ENCODE measurements around the gene CAMK2G.

The CAMK2G gene

DNA sequence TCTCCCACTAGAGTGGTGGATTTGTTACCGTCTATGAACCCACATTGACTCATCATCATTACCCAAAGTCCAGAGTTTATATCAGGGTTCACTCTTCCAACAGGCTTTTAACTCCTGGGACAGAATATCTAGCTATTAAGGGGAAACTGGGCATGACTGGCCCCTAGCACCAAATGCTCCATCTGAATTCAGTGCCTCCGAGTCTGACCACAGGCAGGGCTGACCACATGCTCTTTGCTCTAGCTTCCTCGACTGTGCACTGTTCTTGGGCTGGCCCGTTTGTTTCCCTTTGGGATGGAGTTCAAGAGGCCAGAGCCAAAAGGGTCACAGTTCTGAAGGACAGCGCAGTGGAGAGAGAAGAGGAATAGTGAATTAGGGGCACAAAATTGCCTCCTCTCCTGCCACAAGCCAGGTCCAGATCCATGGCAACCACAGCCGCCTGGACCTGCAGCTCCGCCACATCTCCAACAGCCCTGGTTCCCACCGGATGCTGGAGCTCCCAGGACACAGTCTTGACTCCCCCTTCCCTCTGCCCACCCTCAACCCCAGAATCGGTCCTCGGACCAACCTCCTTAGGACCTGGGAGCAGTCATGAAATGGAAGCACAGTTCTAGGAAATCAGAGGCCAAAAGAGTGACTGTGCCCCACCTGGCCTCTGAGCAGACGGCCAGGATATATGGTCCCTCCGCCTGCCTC, 16.2 kb downstream of the CAMK2G start:
- Histone ChIP-seq H3K36me3 (peaks cover 4% of the 10 kb centered on the region), H3K9me3 (no peaks in the 10 kb centered on the region), H3K27me3 (no peaks in the 10 kb centered on the region), H3K4me3 (ENCODE audit: low read depth, low read length) (no peak overlapping the region), H3K4me1 (no peaks in the 10 kb centered on the region)
- TF ChIP-seq, protein P1, sequence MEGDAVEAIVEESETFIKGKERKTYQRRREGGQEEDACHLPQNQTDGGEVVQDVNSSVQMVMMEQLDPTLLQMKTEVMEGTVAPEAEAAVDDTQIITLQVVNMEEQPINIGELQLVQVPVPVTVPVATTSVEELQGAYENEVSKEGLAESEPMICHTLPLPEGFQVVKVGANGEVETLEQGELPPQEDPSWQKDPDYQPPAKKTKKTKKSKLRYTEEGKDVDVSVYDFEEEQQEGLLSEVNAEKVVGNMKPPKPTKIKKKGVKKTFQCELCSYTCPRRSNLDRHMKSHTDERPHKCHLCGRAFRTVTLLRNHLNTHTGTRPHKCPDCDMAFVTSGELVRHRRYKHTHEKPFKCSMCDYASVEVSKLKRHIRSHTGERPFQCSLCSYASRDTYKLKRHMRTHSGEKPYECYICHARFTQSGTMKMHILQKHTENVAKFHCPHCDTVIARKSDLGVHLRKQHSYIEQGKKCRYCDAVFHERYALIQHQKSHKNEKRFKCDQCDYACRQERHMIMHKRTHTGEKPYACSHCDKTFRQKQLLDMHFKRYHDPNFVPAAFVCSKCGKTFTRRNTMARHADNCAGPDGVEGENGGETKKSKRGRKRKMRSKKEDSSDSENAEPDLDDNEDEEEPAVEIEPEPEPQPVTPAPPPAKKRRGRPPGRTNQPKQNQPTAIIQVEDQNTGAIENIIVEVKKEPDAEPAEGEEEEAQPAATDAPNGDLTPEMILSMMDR (IDR thresholded peaks at IDR 0.05; ENCODE audit: low read depth, low read length) = no peak
- DNase-seq = no peak

DNA sequence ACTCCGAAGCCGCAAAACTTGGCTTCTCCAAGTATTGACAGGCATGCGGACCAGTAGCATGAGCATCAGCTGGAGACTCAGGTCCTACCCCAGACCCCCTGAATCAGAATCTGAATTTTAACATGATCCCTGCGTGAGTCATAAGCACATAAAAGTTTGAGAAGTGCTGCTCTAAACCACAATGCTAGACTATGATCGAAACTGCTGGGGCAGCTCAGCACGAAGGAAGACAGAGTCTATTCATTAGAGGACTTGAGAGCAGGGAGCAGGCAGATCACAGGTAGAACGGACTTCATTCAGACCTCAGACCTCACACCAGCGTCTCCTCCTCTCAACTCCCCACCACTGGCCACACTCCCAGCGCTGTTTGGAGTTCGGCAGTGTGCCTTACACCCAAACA, 16.9 kb downstream of the CAMK2G start:
- TF ChIP-seq, protein P1 (IDR thresholded peaks at IDR 0.05; ENCODE audit: low read depth, low read length) = no peak

DNA sequence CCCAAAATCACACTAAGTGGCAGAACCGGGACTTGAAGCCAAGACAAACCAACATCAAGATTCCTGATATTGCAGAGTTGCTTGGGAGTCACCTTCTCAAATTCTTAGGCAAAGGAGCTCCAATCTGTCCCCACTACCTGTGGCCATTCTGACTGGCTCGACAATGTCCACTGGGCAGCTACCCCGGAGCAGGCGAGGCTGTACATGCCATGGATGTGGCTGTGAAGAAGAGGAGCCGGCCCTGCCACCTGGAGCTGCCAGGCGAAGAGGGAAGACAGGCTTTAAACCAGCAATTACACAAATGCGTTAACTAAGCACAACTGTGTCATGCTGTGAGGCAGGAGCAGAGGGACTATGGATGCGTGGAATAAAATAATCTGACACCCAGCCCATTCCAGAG, 18.1 kb downstream of the CAMK2G start:
- H3K4me1 ChIP-seq = no peaks in the 10 kb centered on the region
- H3K27me3 ChIP-seq = no peaks in the 10 kb centered on the region

More for the DNA sequence above, 16.9 kb downstream of the CAMK2G start:
- H3K4me3 ChIP-seq (ENCODE audit: low read depth, low read length) = no peak overlapping the region
- no peaks in the 10 kb centered on the region for H3K4me1 ChIP-seq
- no peak for DNase-seq
- H3K9me3 ChIP-seq = no peaks in the 10 kb centered on the region
- H3K27me3 ChIP-seq = no peaks in the 10 kb centered on the region
- peaks cover 4% of the 10 kb centered on the region for H3K36me3 ChIP-seq

DNA sequence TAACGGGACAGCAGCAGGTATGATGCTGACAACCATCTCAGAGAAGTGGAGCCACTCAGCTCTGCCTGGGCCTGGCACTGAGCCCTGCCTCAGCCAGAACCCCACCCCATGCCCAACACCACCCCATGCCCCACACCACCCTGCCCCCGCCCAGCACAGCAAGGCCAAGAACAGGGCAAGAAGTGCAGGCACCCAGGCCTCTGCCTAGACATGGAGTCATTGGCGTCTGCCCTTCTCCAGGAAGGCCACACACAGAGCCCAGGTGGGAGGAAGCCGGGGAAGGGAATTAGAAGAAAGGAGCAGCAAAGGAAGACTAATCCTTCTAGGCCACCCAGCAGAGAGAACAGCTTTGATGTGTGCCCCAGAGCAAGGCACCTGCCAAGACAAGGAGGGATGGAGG, 18.9 kb downstream of the CAMK2G start:
- no peaks in the 10 kb centered on the region for H3K4me1 ChIP-seq
- H3K27me3 ChIP-seq = no peaks in the 10 kb centered on the region
- peak; percentile 29 for DNase-seq
- H3K9me3 ChIP-seq = no peaks in the 10 kb centered on the region
- TF ChIP-seq, protein P1 (IDR thresholded peaks at IDR 0.05; ENCODE audit: low read depth, low read length) = no peak
- H3K4me3 ChIP-seq (ENCODE audit: low read depth, low read length) = no peak overlapping the region
- H3K36me3 ChIP-seq = peaks cover 4% of the 10 kb centered on the region

More for the DNA sequence above, 18.1 kb downstream of the CAMK2G start:
- Histone ChIP-seq H3K4me3 (ENCODE audit: low read depth, low read length) (no peak overlapping the region), H3K36me3 (peaks cover 4% of the 10 kb centered on the region), H3K9me3 (no peaks in the 10 kb centered on the region)
- no peak for DNase-seq
- TF ChIP-seq, protein P1 (IDR thresholded peaks at IDR 0.05; ENCODE audit: low read depth, low read length) = no peak

DNA sequence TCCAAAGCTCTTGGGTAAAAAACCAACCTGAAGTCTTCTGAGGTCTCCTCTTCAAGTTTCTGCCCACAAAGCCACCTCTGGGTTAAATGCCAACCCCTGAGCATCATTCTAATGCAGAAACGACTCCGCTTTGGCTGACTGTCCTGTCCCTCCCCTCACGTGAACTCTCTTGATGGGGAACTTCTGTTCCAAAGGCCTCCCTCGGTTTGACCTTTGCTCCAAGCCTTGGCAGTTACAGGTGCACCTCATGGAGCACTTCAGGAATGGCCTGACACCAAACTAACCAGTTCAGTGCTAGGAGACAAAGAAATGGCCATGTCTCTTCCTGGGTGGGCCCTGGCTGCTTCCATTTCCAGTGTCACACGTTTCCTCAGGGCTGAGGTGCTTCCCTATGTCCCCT, 20.0 kb downstream of the CAMK2G start:
- Histone ChIP-seq H3K27me3 (no peaks in the 10 kb centered on the region), H3K36me3 (peaks cover 4% of the 10 kb centered on the region), H3K4me1 (0 out of 2 replicates have a peak, but pooled peaks cover under 1% of the 10 kb centered on the region), H3K4me3 (ENCODE audit: low read depth, low read length) (no peak overlapping the region), H3K9me3 (no peaks in the 10 kb centered on the region)
- no peak for DNase-seq
- TF ChIP-seq, protein P1 (IDR thresholded peaks at IDR 0.05; ENCODE audit: low read depth, low read length) = no peak

DNA sequence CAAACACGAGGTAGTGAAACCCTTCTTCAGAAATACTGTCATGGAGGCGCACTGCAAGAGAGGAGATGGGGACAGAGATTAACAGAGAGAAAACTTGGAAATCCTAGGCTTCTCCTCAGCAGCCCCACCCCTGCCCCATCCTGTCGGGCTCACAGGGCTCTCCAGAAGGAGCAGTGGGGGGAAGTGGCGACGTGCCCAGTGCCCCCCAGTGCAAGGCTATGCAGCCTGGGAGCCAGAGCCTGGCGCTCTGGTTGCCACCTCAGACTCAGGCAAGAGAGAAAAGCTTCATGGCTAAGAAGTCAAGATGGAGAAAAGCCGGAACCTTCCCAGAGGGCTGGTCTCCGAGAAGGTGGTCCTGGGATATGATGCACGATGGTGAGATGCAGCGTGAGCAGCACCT, 21.2 kb downstream of the CAMK2G start:
- Histone ChIP-seq H3K36me3 (peaks cover 8% of the 10 kb centered on the region), H3K4me1 (0 out of 2 replicates have a peak, but pooled peaks cover 2% of the 10 kb centered on the region), H3K9me3 (no peaks in the 10 kb centered on the region), H3K27me3 (no peaks in the 10 kb centered on the region), H3K4me3 (ENCODE audit: low read depth, low read length) (no peak overlapping the region)
- no peak for DNase-seq
- TF ChIP-seq, protein P1 (IDR thresholded peaks at IDR 0.05; ENCODE audit: low read depth, low read length) = no peak

Data from BE2C (cell line).